Neural cell (in vitro differentiated cells): ENCODE measurements around the gene ZNF445. TPM values are rescaled to one million over a fixed set of nuclear protein-coding genes. Genes with fewer than 3 reads are reported as not detected.

Experiments
- H2AFZ ChIP-seq: fragments of 200-600, 300-800 bp; sonication (generic), shearing (Covaris generic); 2 replicates; pipeline ENCODE4 v1.6.0; 2014; ENCODE audit warnings: low read depth, mild to moderate bottlenecking, antibody characterized with exemption, low read length, moderate library complexity
- H3F3A ChIP-seq: fragments of 200-600 bp; shearing (Covaris generic); 2 replicates; pipeline ENCODE4 v1.6.1; 2016; ENCODE audit warnings: mild to moderate bottlenecking, moderate library complexity, mixed read lengths, antibody characterized with exemption, low read length; ENCODE audit not compliant: insufficient read depth, poor library complexity, severe bottlenecking
- H3K27ac ChIP-seq: fragments of 200-600, 300-800 bp; sonication (generic), shearing (Covaris generic); 2 replicates; pipeline ENCODE4 v1.5.1; 2014; ENCODE audit warnings: mild to moderate bottlenecking, low read length, moderate library complexity
- H3K27me3 ChIP-seq: fragments of 300-800, 200-600 bp; sonication (generic), shearing (Covaris generic); 2 replicates; pipeline ENCODE4 v1.6.0; 2014; ENCODE audit warnings: mild to moderate bottlenecking, low read depth, low read length, moderate library complexity; ENCODE audit not compliant: insufficient read depth
- H3K36me3 ChIP-seq: fragments of 300-800, 200-600 bp; sonication (generic), shearing (Covaris generic); 2 replicates; pipeline ENCODE4 v1.5.1; 2014; ENCODE audit warnings: mild to moderate bottlenecking, antibody characterized with exemption, low read length, moderate library complexity; ENCODE audit not compliant: insufficient read depth
- H3K4me2 ChIP-seq: fragments of 300-800, 200-600 bp; sonication (generic), shearing (Covaris generic); 2 replicates; pipeline ENCODE4 v1.6.0; 2014; ENCODE audit warnings: mild to moderate bottlenecking, low read length
- H3K4me3 ChIP-seq: fragments of 300-800, 200-600 bp; sonication (generic), shearing (Covaris generic); 2 replicates; pipeline ENCODE4 v1.5.1; 2014; ENCODE audit warnings: mild to moderate bottlenecking, low read length, moderate library complexity
- H3K79me2 ChIP-seq: fragments of 200-600 bp; shearing (Covaris generic); replicated peaks from 2 replicates; pipeline ENCODE4 v1.6.0; 2014; ENCODE audit warnings: mild to moderate bottlenecking, low read length, moderate library complexity; ENCODE audit not compliant: insufficient read depth
- H3K9ac ChIP-seq: fragments of 300-800, 200-600 bp; sonication (generic), shearing (Covaris generic); 2 replicates; pipeline ENCODE4 v1.6.1; 2016; ENCODE audit warnings: mild to moderate bottlenecking, low read length, mixed read lengths
- H3K9me2 ChIP-seq: fragments of 200-600 bp; shearing (Covaris generic); 2 replicates; pipeline ENCODE4 v1.6.1; 2016; ENCODE audit warnings: mild to moderate bottlenecking, low read length, mixed read lengths; ENCODE audit not compliant: insufficient read depth
- H3K9me3 ChIP-seq: fragments of 200-600, 300-800 bp; sonication (generic), shearing (Covaris generic); 2 replicates; pipeline ENCODE4 v1.6.1; 2016; ENCODE audit warnings: mild to moderate bottlenecking, mixed run types, low read length, moderate library complexity, mixed read lengths
- H4K20me1 ChIP-seq: fragments of 200-600 bp; shearing (Covaris generic); 2 replicates; pipeline ENCODE4 v1.6.1; 2016; ENCODE audit warnings: mild to moderate bottlenecking, mixed run types; ENCODE audit not compliant: insufficient read depth
- CTCF ChIP-seq: fragments of 450-650 bp; IDR thresholded peaks from 2 replicates; pipeline ENCODE4 v1.5.1; 2014; ENCODE audit warnings: antibody characterized with exemption, mild to moderate bottlenecking, moderate library complexity; ENCODE audit not compliant: poor library complexity, severe bottlenecking
- EP300 ChIP-seq: fragments of 450-650 bp; conservative IDR thresholded peaks from 2 replicates; pipeline ENCODE4 v1.6.1; 2014; ENCODE audit warnings: antibody characterized with exemption, mild to moderate bottlenecking, moderate library complexity; ENCODE audit not compliant: poor library complexity, severe bottlenecking
- EZH2 ChIP-seq: fragments of 200-600, 300-800 bp; shearing (Covaris generic), sonication (generic); IDR thresholded peaks from 2 replicates; pipeline ENCODE4 v1.6.1; 2014; ENCODE audit warnings: antibody characterized with exemption, low read length, borderline replicate concordance, mild to moderate bottlenecking; ENCODE audit not compliant: insufficient read depth, poor library complexity, severe bottlenecking
- MXI1 ChIP-seq: fragments of 450-650 bp; conservative IDR thresholded peaks from 2 replicates; pipeline ENCODE4 v1.6.1; 2014; ENCODE audit warnings: antibody characterized with exemption, mild to moderate bottlenecking; ENCODE audit not compliant: poor library complexity, severe bottlenecking
- POLR2AphosphoS5 ChIP-seq: IDR thresholded peaks from 2 replicates; pipeline ENCODE4 v1.6.1; 2012
- RAD21 ChIP-seq: fragments of 450-650 bp; conservative IDR thresholded peaks from 2 replicates; pipeline ENCODE4 v1.6.1; 2014; ENCODE audit warnings: antibody characterized with exemption, mild to moderate bottlenecking, moderate library complexity
- SMC3 ChIP-seq: fragments of 450-650 bp; conservative IDR thresholded peaks from 2 replicates; pipeline ENCODE4 v1.6.1; 2014; ENCODE audit warnings: antibody characterized with exemption, mild to moderate bottlenecking, moderate library complexity; ENCODE audit not compliant: poor library complexity
- TAF1 ChIP-seq: IDR thresholded peaks from 2 replicates; pipeline ENCODE4 v1.6.1; 2012; ENCODE audit warnings: low read depth
- polyA plus RNA-seq: library from polyadenylated mRNA; depleted of rRNA; stranded (reverse); fragments of >200 nt; gene quantifications from 2 replicates; pipeline ENCODE4 v1.2.3, GENCODE V29; 2014
- TF ChIP-seq, protein P1 (sequence below): IDR thresholded peaks from 2 replicates; pipeline ENCODE4 v1.6.1; 2012; ENCODE audit warnings: borderline replicate concordance

The ZNF445 gene
- polyA plus RNA-seq, 1 donor from 2014 or later = 15.8 TPM

DNA sequence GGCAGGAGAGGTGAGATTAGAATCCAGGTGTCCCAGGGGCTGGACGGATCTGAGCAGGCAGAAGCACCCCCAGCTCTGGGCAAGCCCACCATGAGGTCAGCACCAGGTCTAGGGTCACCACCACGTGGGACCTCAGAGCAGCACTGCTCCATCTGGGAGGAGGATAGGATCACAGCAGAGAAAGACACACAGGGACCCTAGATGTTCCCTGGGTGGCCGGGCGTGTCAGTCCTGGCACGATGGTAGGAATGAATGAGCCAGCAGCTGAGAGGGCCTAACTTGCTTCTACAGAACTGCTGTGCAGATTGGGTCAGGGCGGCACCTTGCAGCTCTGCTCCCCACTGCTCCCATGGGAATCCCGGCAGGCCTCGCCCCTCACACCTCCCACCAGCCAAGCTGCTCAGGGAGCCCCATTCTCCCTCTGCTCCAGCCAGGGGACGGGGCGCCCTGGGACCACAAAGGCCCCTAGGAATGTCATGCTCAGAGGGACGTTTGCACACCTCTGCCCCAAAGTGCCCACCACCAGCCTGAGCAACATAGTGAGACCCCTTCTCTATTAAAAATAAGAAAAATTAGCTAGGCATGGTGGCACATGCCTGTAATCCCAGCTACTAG, 66.3 kb downstream of the ZNF445 start:
- Histone ChIP-seq H3K4me2 (no peak overlapping the region), H3K4me3 (no peak overlapping the region), H3K79me2 (no peaks in the 10 kb centered on the region), H3K9ac (no peak overlapping the region), H3F3A (no peaks in the 10 kb centered on the region), H3K9me3 (no peaks in the 10 kb centered on the region), H3K9me2 (no peaks in the 10 kb centered on the region), H2AFZ (no peak overlapping the region), H4K20me1 (no peaks in the 10 kb centered on the region), H3K36me3 (no peaks in the 10 kb centered on the region), H3K27ac (no peak overlapping the region), H3K27me3 (no peaks in the 10 kb centered on the region)
- no peak for TF ChIP-seq CTCF
- TF ChIP-seq MXI1 = no peak
- TF ChIP-seq POLR2AphosphoS5 = no peak
- TF ChIP-seq SMC3 = no peak
- TF ChIP-seq EP300 = no peak
- TF ChIP-seq TAF1 = no peak
- TF ChIP-seq, protein P1, sequence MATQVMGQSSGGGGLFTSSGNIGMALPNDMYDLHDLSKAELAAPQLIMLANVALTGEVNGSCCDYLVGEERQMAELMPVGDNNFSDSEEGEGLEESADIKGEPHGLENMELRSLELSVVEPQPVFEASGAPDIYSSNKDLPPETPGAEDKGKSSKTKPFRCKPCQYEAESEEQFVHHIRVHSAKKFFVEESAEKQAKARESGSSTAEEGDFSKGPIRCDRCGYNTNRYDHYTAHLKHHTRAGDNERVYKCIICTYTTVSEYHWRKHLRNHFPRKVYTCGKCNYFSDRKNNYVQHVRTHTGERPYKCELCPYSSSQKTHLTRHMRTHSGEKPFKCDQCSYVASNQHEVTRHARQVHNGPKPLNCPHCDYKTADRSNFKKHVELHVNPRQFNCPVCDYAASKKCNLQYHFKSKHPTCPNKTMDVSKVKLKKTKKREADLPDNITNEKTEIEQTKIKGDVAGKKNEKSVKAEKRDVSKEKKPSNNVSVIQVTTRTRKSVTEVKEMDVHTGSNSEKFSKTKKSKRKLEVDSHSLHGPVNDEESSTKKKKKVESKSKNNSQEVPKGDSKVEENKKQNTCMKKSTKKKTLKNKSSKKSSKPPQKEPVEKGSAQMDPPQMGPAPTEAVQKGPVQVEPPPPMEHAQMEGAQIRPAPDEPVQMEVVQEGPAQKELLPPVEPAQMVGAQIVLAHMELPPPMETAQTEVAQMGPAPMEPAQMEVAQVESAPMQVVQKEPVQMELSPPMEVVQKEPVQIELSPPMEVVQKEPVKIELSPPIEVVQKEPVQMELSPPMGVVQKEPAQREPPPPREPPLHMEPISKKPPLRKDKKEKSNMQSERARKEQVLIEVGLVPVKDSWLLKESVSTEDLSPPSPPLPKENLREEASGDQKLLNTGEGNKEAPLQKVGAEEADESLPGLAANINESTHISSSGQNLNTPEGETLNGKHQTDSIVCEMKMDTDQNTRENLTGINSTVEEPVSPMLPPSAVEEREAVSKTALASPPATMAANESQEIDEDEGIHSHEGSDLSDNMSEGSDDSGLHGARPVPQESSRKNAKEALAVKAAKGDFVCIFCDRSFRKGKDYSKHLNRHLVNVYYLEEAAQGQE = no peak
- no peak for TF ChIP-seq EZH2
- TF ChIP-seq RAD21 = no peak

GRCh38 chr3:44409640-44410410, 67.6 kb downstream of the ZNF445 start:
- no peaks in the 10 kb centered on the region for H4K20me1 ChIP-seq

More at GRCh38 chr3:44409640-44410410, 67.6 kb downstream of the ZNF445 start:
- Histone ChIP-seq H3K4me2 (no peak overlapping the region), H3K36me3 (no peaks in the 10 kb centered on the region), H3K4me3 (no peak overlapping the region), H3K9me3 (no peaks in the 10 kb centered on the region), H3K27me3 (no peaks in the 10 kb centered on the region), H3K9me2 (no peaks in the 10 kb centered on the region), H3K27ac (no peak overlapping the region), H3K9ac (no peak overlapping the region), H3F3A (no peaks in the 10 kb centered on the region), H2AFZ (no peak overlapping the region), H3K79me2 (no peaks in the 10 kb centered on the region)
- TF ChIP-seq TAF1 = no peak
- TF ChIP-seq, protein P1 = no peak
- TF ChIP-seq RAD21 = no peak
- no peak for TF ChIP-seq EP300
- no peak for TF ChIP-seq CTCF
- TF ChIP-seq SMC3 = no peak
